ENCODE measurements around the gene MGAT5B. TPM values are rescaled to one million over a fixed set of nuclear protein-coding genes. Genes with fewer than 3 reads are reported as not detected.

Gene MGAT5B
- total RNA-seq, 3 donors from 2014 or later, result 0.17 to 0.65 (median 0.44) TPM

GRCh38 chr17:76884995-76885893 is 17.0 kb downstream of the MGAT5B start:
- H3K9me3 ChIP-seq, result no peaks in the 10 kb centered on the region
- H3K36me3 ChIP-seq (ENCODE audit: low read depth), result no peaks in the 10 kb centered on the region
- intact Hi-C loops (cut with DNase I, micrococcal nuclease), result no loop called here
- DNase-seq (no peak), ATAC-seq (no peak)
- no peak overlapping the region for H3K4me3 ChIP-seq
- TF ChIP-seq CTCF (IDR thresholded peaks at IDR 0.05), result no peak
- no peaks in the 10 kb centered on the region for H3K4me1 ChIP-seq (ENCODE audit: low read depth)

GRCh38 chr17:76885894-76886290 is 17.7 kb downstream of the MGAT5B start:
- Histone ChIP-seq H3K36me3 (ENCODE audit: low read depth) (no peaks in the 10 kb centered on the region), H3K4me3 (no peak overlapping the region), H3K9me3 (no peaks in the 10 kb centered on the region), H3K4me1 (ENCODE audit: low read depth) (no peaks in the 10 kb centered on the region)
- TF ChIP-seq CTCF (IDR thresholded peaks at IDR 0.05), result no peak
- DNase-seq, result no peak
- intact Hi-C loops (cut with DNase I, micrococcal nuclease), result no loop called here
- no peak for ATAC-seq

GRCh38 chr17:76886395-76886794 is 18.2 kb downstream of the MGAT5B start:
- DNase-seq (no peak), ATAC-seq (no peak)
- Histone ChIP-seq H3K9me3 (no peaks in the 10 kb centered on the region), H3K36me3 (ENCODE audit: low read depth) (no peaks in the 10 kb centered on the region), H3K4me3 (no peak overlapping the region), H3K4me1 (ENCODE audit: low read depth) (no peaks in the 10 kb centered on the region)
- TF ChIP-seq CTCF (IDR thresholded peaks at IDR 0.05), result no peak
- intact Hi-C loops (cut with DNase I, micrococcal nuclease), result no loop called here

GRCh38 chr17:76887802-76888201 is 19.6 kb downstream of the MGAT5B start:
- H3K36me3 ChIP-seq (ENCODE audit: low read depth), result no peaks in the 10 kb centered on the region

GRCh38 chr17:76888661-76889060 is 20.5 kb downstream of the MGAT5B start:
- no peak for TF ChIP-seq CTCF (IDR thresholded peaks at IDR 0.05)
- H3K9me3 ChIP-seq, result no peaks in the 10 kb centered on the region
- no peak overlapping the region for H3K4me3 ChIP-seq
- intact Hi-C loops (cut with DNase I, micrococcal nuclease), result no loop called here
- H3K36me3 ChIP-seq (ENCODE audit: low read depth), result no peaks in the 10 kb centered on the region
- no peak for ATAC-seq
- no peaks in the 10 kb centered on the region for H3K4me1 ChIP-seq (ENCODE audit: low read depth)
- no peak for DNase-seq

More at GRCh38 chr17:76887802-76888201, 19.6 kb downstream of the MGAT5B start:
- ATAC-seq (no peak), DNase-seq (no peak)
- no peak for TF ChIP-seq CTCF (IDR thresholded peaks at IDR 0.05)
- H3K9me3 ChIP-seq, result no peaks in the 10 kb centered on the region
- no peaks in the 10 kb centered on the region for H3K4me1 ChIP-seq (ENCODE audit: low read depth)
- H3K4me3 ChIP-seq, result no peak overlapping the region
- intact Hi-C loops (cut with DNase I, micrococcal nuclease), result no loop called here
